Subcutaneous abdominal adipose tissue (tissue), 5 donors: ENCODE data around the gene EPS15.
A peak's percentile ranks its signal among the peaks of the same experiment; 100 is the strongest.
"Not testable (repeated sequence)": the region's sequence is repeated elsewhere in the genome, so short reads cannot be mapped to it uniquely, and the experiment has no call there.

Experiments
- H3K27ac ChIP-seq: one replicate; pipeline ENCODE4 v1.7.0; 2013; ENCODE audit warnings: low read depth, mild to moderate bottlenecking, inconsistent platforms, low read length, moderate library complexity
- H3K27me3 ChIP-seq, 5 donors: one replicate each; pipeline ENCODE4 v1.7.0; 2013; ENCODE audit warnings: low read length in 5 of 5, inconsistent platforms in 1 of 5; ENCODE audit not compliant: control insufficient read depth in 5 of 5, insufficient read depth in 4 of 5
- H3K36me3 ChIP-seq, 5 donors: one replicate each; pipeline ENCODE4 v1.7.0; 2013; ENCODE audit warnings: low read length in 5 of 5; ENCODE audit not compliant: control insufficient read depth in 5 of 5, insufficient read depth in 5 of 5
- H3K4me1 ChIP-seq, 5 donors: one replicate each; pipeline ENCODE4 v1.7.0; 2013; ENCODE audit warnings: low read length in 5 of 5, mild to moderate bottlenecking in 3 of 5, moderate library complexity in 1 of 5; ENCODE audit not compliant: control insufficient read depth in 5 of 5, insufficient read depth in 5 of 5
- H3K4me3 ChIP-seq, 5 donors: one replicate each; pipeline ENCODE4 v1.7.0; 2013; ENCODE audit warnings: low read length in 5 of 5, low read depth in 1 of 5
- H3K9ac ChIP-seq, 5 donors: one replicate each; pipeline ENCODE4 v1.7.0; 2013; ENCODE audit warnings: low read length in 5 of 5, mild to moderate bottlenecking in 4 of 5, moderate library complexity in 3 of 5
- H3K9me3 ChIP-seq, 5 donors: one replicate each; pipeline ENCODE4 v1.7.0; 2013; ENCODE audit warnings: low read length in 5 of 5; ENCODE audit not compliant: control insufficient read depth in 5 of 5
- donor health status: healthy.
- donor health status: healthy.
- donor health status: healthy.
- donor health status: healthy.
- donor health status: healthy.

EPS15 gene

DNA sequence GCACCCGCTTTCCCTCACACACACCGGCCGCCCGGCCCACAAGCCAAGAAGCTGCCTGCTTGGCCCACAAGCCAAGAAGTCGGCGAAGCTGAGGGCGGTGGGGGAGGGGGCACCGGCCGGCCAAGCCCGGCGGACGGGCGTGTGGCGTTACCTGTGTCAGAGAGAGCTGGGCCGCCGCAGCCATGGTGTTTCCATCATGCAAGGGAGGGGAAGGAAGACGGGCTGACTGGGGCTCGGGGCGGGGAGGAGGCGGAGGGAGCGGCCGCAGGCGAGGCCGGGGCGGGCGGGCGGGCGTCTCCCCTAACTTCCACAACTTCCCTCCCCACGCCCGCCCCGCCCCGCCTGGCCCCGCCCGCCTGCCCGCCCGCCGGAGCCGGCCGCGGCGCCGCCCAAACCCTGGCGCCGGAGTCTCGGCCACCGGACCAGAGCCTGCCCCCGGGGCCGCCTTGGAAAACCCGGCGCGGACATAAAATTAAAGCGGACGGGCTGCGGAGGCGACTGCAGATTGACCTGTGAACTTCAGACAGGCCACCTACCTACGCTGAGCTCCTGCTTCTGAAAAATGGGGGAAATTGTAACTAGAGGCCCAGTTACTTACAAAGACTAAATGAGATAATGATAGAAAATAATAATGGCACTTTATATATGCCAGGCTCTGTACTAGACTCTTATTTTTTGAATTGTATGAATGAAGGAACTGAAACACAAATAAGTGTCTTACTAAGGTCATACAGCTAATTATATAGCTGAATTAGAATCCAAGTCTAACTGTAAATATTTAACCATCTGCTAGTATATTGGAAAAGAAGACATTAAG is at the start of gene EPS15:
Gene EPS15 (minus strand): TSS at position 219 of the 817 bp plus-strand sequence. CDS start 35 bp downstream, at position 184.
- Histone ChIP-seq H3K4me1 (peaks cover 0 to 42% (median 41%) of the 10 kb centered on the region in 5 donors), H3K27ac (peak within 1 kb of the TSS; percentile 87), H3K4me3 (peak within 1 kb of the TSS; percentile 92 to 97 (median 94)), H3K27me3 (no peaks in the 10 kb centered on the region), H3K9me3 (no peaks in the 10 kb centered on the region), H3K36me3 (no peaks in the 10 kb centered on the region), H3K9ac (peak within 1 kb of the TSS; percentile 91 to 97 (median 95))

DNA sequence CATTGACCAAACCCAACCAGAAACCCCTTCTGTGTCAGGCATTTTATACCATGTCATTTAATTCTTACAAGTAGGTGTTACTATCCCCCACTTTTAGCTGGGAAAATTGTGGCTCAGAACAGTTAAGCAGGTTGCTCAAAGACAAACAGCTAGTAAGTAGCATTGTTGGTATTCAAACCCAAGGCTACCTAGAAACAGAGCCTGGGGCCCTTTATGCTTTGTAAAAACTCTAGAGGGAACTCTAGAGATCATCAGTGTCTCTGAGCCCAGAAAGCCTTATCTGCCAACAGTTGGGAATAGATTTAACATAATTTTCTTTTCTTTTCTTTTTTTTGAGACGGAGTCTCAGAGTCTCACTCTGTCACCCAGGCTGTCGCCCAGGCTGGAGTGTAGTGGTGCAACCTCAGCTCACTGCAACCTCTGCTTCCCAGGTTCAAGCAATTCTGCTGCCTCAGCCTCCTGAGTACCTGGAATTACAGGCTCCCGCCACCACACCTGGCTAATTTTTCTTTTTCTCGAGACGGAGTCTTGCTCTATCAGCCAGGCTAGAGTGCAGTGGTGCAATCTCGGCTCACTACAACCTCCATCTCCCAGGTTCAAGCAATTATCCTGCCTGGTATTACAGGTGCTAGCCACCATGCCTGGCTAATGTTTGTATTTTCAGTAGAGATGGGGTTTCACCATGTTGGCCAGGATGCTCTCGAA is 49.3 kb upstream of the EPS15 start:
- Histone ChIP-seq H3K36me3 (no peaks in the 10 kb centered on the region), H3K9ac (no peak overlapping the region), H3K27me3 (no peaks in the 10 kb centered on the region), H3K9me3 (no peaks in the 10 kb centered on the region), H3K27ac (no peak overlapping the region), H3K4me1 (peaks cover 0 to 17% (median 7%) of the 10 kb centered on the region in 5 donors), H3K4me3 (no peak overlapping the region)

DNA sequence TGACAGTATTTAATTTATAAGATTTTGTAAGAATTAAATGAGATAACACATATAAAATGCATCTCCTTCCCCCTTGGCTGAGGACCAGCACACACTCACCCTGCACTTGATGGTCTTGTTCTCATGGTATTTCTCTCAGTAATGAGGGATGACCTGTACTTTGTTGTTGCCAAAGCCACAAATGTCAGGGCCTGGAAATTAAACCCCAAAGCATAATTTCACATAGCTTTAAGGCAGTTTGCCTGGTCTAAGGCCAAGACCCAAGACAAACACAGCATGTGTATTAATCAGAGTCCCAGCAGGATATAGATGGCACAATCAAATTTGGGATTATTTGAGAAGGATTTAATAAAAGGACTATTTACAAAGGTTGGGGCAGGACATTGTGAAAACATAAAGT is 48.6 kb upstream of the EPS15 start:
- no peak overlapping the region for H3K27ac ChIP-seq
- no peaks in the 10 kb centered on the region for H3K36me3 ChIP-seq
- H3K27me3 ChIP-seq: no peaks in the 10 kb centered on the region
- H3K9me3 ChIP-seq: no peaks in the 10 kb centered on the region
- H3K4me1 ChIP-seq: peaks cover 0 to 17% (median 7%) of the 10 kb centered on the region in 5 donors
- no peak overlapping the region for H3K4me3 ChIP-seq
- H3K9ac ChIP-seq: no peak overlapping the region

DNA sequence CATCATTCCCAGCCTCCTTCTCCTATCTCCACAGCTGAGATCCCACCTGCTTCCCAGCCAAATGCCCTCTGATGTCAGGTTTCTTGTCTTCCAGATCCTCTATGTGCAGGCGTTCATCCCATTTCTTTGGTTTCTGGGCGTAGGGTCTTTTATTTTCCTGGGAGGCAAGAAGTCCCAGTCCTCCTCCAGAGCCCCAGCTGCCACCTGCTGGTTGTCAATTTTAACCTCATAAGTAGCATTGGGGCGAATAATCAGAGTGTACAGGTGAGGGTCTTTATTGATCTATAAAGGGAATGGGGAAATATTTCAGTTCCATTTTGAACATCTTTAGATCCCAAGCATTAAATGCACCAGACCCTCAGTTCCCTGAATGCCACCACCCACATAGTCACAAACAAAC is 47.2 kb upstream of the EPS15 start:
- Histone ChIP-seq H3K4me1 (peaks cover 0 to 13% (median 7%) of the 10 kb centered on the region in 5 donors), H3K36me3 (no peaks in the 10 kb centered on the region), H3K9ac (no peak overlapping the region), H3K4me3 (no peak overlapping the region), H3K9me3 (no peaks in the 10 kb centered on the region), H3K27ac (no peak overlapping the region), H3K27me3 (no peaks in the 10 kb centered on the region)

DNA sequence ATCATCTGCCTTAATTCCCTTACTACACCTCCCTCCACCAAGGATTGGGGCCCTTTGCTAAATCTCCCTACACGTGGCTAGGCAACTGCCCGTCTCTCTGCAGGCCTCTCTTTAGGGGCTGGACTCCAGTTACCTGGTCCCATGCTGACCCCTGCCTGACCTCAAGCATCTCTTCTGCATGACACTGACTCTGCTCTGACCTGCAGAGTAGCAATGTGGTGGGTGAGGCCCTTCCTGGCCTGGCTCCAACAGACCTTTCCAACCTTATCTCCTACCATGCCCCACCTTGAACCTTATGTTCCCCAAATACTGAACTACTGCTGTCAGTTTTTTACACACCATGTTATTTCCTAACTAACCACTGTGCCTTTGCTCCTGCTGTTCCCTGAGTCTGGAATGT is 45.9 kb upstream of the EPS15 start:
- Histone ChIP-seq H3K4me3 (no peak overlapping the region), H3K4me1 (peaks cover 0 to 11% (median 8%) of the 10 kb centered on the region in 5 donors)

DNA sequence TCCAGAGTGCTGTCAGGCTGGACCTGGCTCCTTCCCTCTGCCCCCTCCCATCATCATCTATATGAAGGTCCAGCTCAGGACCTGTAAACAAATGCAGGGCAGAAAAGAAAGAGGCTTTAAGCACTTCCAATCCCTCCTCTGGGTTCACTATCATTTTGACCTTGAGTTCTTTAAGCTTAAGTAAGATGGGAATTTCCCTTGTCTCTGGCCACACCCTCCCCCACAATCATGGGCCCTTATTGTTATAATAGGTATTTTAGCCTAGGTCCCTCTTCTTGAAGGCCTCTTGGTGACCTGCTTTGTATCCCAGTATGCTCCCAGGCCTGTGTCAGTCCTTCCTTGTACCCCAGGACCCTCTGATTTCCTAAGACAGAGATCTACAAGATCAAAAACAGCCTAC is 45.1 kb upstream of the EPS15 start:
- Histone ChIP-seq H3K9me3 (no peaks in the 10 kb centered on the region), H3K4me1 (peaks cover 0 to 3% (median 2%) of the 10 kb centered on the region in 5 donors), H3K36me3 (no peaks in the 10 kb centered on the region)

More for the DNA sequence above, 45.9 kb upstream of the EPS15 start:
- no peaks in the 10 kb centered on the region for H3K9me3 ChIP-seq
- no peaks in the 10 kb centered on the region for H3K36me3 ChIP-seq
- no peak overlapping the region for H3K9ac ChIP-seq
- H3K27ac ChIP-seq: no peak overlapping the region
- H3K27me3 ChIP-seq: no peaks in the 10 kb centered on the region

DNA sequence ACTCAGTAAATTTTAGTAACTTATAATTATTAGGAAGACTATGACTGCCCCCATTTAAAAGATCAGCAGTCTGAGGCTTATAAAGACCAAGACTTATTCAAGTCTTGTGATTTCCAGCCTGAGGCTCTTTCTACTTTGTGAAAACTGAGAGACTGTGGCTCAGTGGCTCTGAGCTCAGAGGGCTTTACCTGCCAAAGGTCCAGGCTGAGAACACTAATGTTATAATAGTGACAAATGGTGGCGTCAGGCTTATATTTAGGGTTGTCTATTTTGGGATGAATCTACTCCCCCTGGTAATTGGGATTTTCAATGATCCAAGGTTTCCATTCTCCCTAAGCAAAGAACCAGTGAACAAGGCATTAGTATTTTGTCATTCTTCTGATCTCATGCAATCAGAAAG is 42.6 kb upstream of the EPS15 start:
- Histone ChIP-seq H3K36me3 (no peaks in the 10 kb centered on the region), H3K4me3 (no peak overlapping the region), H3K9me3 (no peaks in the 10 kb centered on the region), H3K27ac (no peak overlapping the region), H3K4me1 (peaks cover 0 to 2% (median 0%) of the 10 kb centered on the region in 5 donors), H3K9ac (no peak overlapping the region), H3K27me3 (no peaks in the 10 kb centered on the region)

More for the DNA sequence above, 45.1 kb upstream of the EPS15 start:
- H3K4me3 ChIP-seq: no peak overlapping the region
- no peak overlapping the region for H3K9ac ChIP-seq
- H3K27ac ChIP-seq: no peak overlapping the region
- H3K27me3 ChIP-seq: no peaks in the 10 kb centered on the region

DNA sequence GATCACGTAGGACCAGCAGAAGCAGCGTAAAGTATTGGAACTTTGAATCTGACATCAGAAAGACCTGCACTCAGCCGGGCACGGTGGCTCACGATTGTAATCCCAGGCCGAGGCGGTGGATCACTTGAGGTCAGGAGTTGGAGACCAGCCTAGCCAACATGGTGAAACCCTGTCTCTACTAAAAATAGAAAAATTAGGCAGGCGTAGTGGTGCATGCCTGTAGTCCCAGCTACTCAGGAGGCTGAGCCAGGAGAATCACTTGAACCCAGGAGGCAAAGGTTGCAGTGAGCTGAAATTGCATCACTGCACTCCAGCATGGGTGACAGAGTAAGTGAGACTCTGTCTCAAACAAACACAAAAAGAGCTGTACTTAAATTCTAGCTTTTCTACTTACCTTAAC is 41.8 kb upstream of the EPS15 start:
- not testable (repeated sequence) for H3K4me1 ChIP-seq, H3K9ac ChIP-seq, H3K27ac ChIP-seq, H3K36me3 ChIP-seq, H3K27me3 ChIP-seq, H3K4me3 ChIP-seq, H3K9me3 ChIP-seq

DNA sequence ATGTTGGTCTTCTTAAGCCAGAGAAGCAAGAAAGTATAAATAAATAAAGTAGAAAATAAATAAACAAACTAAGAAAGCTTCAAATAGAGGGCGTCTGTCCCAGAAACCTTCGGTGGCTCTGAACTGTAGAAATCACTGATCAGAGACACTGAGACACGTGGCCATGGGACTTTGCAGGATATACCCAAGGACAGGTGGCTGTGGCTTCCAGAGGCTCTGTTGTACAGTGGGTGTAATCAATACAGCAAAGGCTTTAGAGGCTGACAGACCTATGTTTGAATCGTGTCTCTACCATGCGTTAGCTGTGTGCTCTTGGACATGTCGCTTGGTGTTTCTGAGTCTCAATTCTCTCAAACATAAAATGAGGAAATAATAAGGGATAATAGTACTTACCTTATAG is 41.0 kb upstream of the EPS15 start:
- Histone ChIP-seq H3K36me3 (no peaks in the 10 kb centered on the region), H3K27me3 (no peaks in the 10 kb centered on the region), H3K4me1 (peaks cover 0 to 2% (median 0%) of the 10 kb centered on the region in 5 donors), H3K9ac (no peak overlapping the region), H3K9me3 (no peaks in the 10 kb centered on the region), H3K27ac (no peak overlapping the region), H3K4me3 (no peak overlapping the region)

DNA sequence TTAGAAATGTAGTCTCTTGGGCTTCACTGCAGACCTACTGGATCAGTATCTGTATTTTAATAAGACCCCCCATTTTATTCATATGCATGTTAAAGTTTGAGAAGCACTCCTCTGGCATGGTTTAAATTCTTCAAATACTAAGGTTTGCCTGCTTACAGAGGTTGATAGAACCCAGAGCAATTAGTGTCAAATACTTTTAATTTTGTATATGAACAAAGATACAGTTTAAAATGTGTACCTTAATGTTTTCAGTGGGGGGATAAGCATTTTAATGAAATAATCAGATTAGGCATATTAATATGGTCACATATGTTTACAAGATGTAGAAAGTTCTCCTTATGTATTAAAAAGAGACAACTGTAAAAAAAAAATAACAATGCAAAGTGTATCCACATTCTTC is 40.4 kb upstream of the EPS15 start:
- no peaks in the 10 kb centered on the region for H3K36me3 ChIP-seq
- H3K4me1 ChIP-seq: peaks cover 0 to 2% (median 0%) of the 10 kb centered on the region in 5 donors
- no peaks in the 10 kb centered on the region for H3K27me3 ChIP-seq
- no peaks in the 10 kb centered on the region for H3K9me3 ChIP-seq
- no peak overlapping the region for H3K27ac ChIP-seq
- no peak overlapping the region for H3K4me3 ChIP-seq
- H3K9ac ChIP-seq: no peak overlapping the region
